K562 (cell line): ENCODE results near the gene TMEM107. TPM values are rescaled to one million over a fixed set of nuclear protein-coding genes. Genes with fewer than 3 reads are reported as not detected.
A peak's percentile ranks its signal among the peaks of the same experiment; 100 is the strongest.

Experiments
- BMI1 ChIP-seq: fragments of 150-350 bp; IDR thresholded peaks from 2 replicates; pipeline ENCODE4 v1.6.1; 2014; ENCODE audit warnings: low read length
- CHD4 ChIP-seq: fragments of 200-600 bp; sonication (generic); IDR thresholded peaks from 3 replicates; pipeline ENCODE4 v1.6.1; 2012; ENCODE audit warnings: low read depth, mild to moderate bottlenecking, mixed read lengths, low read length, inconsistent platforms; ENCODE audit not compliant: insufficient read depth, insufficient replicate concordance, poor library complexity, severe bottlenecking
- HDAC6 ChIP-seq: IDR thresholded peaks from 2 replicates; pipeline ENCODE4 v1.6.1; 2012; ENCODE audit warnings: low read depth, mild to moderate bottlenecking, control low read depth, inconsistent platforms, low read length, moderate library complexity
- ILK ChIP-seq: fragments of 450-650 bp; IDR thresholded peaks from 2 replicates; pipeline ENCODE4 v1.6.1; 2016; ENCODE audit warnings: missing genetic modification characterization, low read depth, mild to moderate bottlenecking, missing compliant biosample characterization, moderate library complexity, borderline replicate concordance
- KAT8 ChIP-seq: fragments of 450-650 bp; IDR thresholded peaks from 2 replicates; pipeline ENCODE4 v1.6.1; 2016; ENCODE audit warnings: low read depth, mild to moderate bottlenecking
- MCM7 ChIP-seq, 2 experiments: fragments of 450-650 bp; IDR thresholded peaks; 2 replicates each; pipeline ENCODE4 v1.6.1; 2016 to 2018
- NBN ChIP-seq: fragments of 450-650 bp; IDR thresholded peaks from 2 replicates; pipeline ENCODE4 v1.6.1; 2016; ENCODE audit warnings: low read depth, mild to moderate bottlenecking
- STAG1 ChIP-seq: sonication (generic); formaldehyde crosslinking; IDR thresholded peaks from 2 replicates; pipeline ENCODE4 v1.5.0; 2020; ENCODE audit warnings: missing genetic modification reagents, borderline replicate concordance
- TAF15 ChIP-seq: fragments of 200-400 bp; formaldehyde crosslinking; IDR thresholded peaks from 2 replicates; pipeline ENCODE4 v1.6.1; 2017; ENCODE audit warnings: mild to moderate bottlenecking, low read depth, low read length, moderate library complexity
- YBX1 ChIP-seq: fragments of 450-650 bp; IDR thresholded peaks from 2 replicates; pipeline ENCODE4 v1.7.1; 2016; ENCODE audit warnings: mild to moderate bottlenecking
- ZNF444 ChIP-seq: fragments of 250-450 bp; sonication (Bioruptor Pico); IDR thresholded peaks from 2 replicates; pipeline ENCODE4 v1.4.0; 2020; ENCODE audit warnings: mild to moderate bottlenecking, moderate library complexity
- ZNF507 ChIP-seq: conservative IDR thresholded peaks from 2 replicates; pipeline ENCODE4 v1.6.1; 2017; ENCODE audit warnings: missing genetic modification characterization, missing compliant biosample characterization
- ZNF668 ChIP-seq: fragments of 250-450 bp; sonication (Bioruptor Pico); IDR thresholded peaks from 2 replicates; pipeline ENCODE4 v1.8.0; 2022; ENCODE audit warnings: mild to moderate bottlenecking, inconsistent platforms
- ZNF764 ChIP-seq: fragments of 250-450 bp; sonication (Bioruptor Pico); IDR thresholded peaks from 2 replicates; pipeline ENCODE4 v1.4.0; 2020; ENCODE audit warnings: low read depth, mild to moderate bottlenecking, moderate library complexity
- polyA plus RNA-seq, 8 experiments: library from polyadenylated mRNA; depleted of rRNA in 4 of 8; stranded (reverse) in 5 of 8; unstranded in 3 of 8; fragments of >200 nt; fragmentation: Nextera tagmentation in 2 of 8; fragmentation: Illumina TruSeq in 1 of 8; extraction: Ambion mirVana in 2 of 8; extraction: Trizol in 1 of 8; gene quantifications; 2 replicates each; pipeline versions ENCODE4 v1.2.1 to v1.2.3, GENCODE V29; 2011 to 2014; ENCODE audit warnings: inconsistent platforms in 1 of 8, missing spikeins in 1 of 8
- total RNA-seq, 7 experiments: library from RNA; depleted of rRNA in 6 of 7; stranded (reverse); fragments of >200 nt in 6 of 7; fragmentation: Illumina TruSeq in 2 of 7; extraction: Trizol in 2 of 7; gene quantifications; 2 replicates each; pipeline versions ENCODE4 v1.2.1 to v1.2.3, GENCODE V29; 2011 to 2021; ENCODE audit warnings: low replicate concordance in 1 of 7
- TF ChIP-seq, protein P1 (sequence below): fragments of 250-450 bp; sonication (Bioruptor Pico); IDR thresholded peaks from 2 replicates; pipeline ENCODE4 v1.8.0; 2022; ENCODE audit warnings: inconsistent platforms, mild to moderate bottlenecking, moderate library complexity, borderline replicate concordance
- TF ChIP-seq, protein P2 (sequence below): IDR thresholded peaks from 3 replicates; pipeline ENCODE4 v1.6.1; 2011; ENCODE audit warnings: borderline replicate concordance, mild to moderate bottlenecking; ENCODE audit not compliant: insufficient read length, insufficient read depth
- TF ChIP-seq, protein P3 (sequence below), 2 experiments: fragments of 450-650 bp; IDR thresholded peaks; 2 replicates each; pipeline ENCODE4 v1.6.1; 2016; ENCODE audit warnings: mild to moderate bottlenecking in 2 of 2, borderline replicate concordance in 1 of 2, low read depth in 1 of 2, moderate library complexity in 1 of 2

Gene TMEM107
- total and polyA plus RNA-seq, 9 of the 15 experiments (the other 6 are each of a cell fraction or from before 2014, with no cell fraction given) = 7.1 to 26.2 (median 16.9) TPM

- TF ChIP-seq, protein P1, sequence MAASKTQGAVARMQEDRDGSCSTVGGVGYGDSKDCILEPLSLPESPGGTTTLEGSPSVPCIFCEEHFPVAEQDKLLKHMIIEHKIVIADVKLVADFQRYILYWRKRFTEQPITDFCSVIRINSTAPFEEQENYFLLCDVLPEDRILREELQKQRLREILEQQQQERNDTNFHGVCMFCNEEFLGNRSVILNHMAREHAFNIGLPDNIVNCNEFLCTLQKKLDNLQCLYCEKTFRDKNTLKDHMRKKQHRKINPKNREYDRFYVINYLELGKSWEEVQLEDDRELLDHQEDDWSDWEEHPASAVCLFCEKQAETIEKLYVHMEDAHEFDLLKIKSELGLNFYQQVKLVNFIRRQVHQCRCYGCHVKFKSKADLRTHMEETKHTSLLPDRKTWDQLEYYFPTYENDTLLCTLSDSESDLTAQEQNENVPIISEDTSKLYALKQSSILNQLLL (CRISPR knock-in tag) = no peak
- TF ChIP-seq BMI1 = no peak
- TF ChIP-seq, protein P2, sequence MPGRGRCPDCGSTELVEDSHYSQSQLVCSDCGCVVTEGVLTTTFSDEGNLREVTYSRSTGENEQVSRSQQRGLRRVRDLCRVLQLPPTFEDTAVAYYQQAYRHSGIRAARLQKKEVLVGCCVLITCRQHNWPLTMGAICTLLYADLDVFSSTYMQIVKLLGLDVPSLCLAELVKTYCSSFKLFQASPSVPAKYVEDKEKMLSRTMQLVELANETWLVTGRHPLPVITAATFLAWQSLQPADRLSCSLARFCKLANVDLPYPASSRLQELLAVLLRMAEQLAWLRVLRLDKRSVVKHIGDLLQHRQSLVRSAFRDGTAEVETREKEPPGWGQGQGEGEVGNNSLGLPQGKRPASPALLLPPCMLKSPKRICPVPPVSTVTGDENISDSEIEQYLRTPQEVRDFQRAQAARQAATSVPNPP = no peak
- no peak for TF ChIP-seq ZNF507 (tag)
- TF ChIP-seq NBN = 0 out of 2 replicates have a peak, but pooled peaks have one; percentile 21
- no peak for TF ChIP-seq KAT8
- TF ChIP-seq ZNF444 (CRISPR knock-in tag) = no peak
- no peak for TF ChIP-seq TAF15
- TF ChIP-seq HDAC6 = no peak
- TF ChIP-seq ZNF668 = no peak
- no peak for TF ChIP-seq YBX1
- no peak for TF ChIP-seq MCM7 (IDR thresholded peaks at IDR 0.05)
- TF ChIP-seq, protein P3, sequence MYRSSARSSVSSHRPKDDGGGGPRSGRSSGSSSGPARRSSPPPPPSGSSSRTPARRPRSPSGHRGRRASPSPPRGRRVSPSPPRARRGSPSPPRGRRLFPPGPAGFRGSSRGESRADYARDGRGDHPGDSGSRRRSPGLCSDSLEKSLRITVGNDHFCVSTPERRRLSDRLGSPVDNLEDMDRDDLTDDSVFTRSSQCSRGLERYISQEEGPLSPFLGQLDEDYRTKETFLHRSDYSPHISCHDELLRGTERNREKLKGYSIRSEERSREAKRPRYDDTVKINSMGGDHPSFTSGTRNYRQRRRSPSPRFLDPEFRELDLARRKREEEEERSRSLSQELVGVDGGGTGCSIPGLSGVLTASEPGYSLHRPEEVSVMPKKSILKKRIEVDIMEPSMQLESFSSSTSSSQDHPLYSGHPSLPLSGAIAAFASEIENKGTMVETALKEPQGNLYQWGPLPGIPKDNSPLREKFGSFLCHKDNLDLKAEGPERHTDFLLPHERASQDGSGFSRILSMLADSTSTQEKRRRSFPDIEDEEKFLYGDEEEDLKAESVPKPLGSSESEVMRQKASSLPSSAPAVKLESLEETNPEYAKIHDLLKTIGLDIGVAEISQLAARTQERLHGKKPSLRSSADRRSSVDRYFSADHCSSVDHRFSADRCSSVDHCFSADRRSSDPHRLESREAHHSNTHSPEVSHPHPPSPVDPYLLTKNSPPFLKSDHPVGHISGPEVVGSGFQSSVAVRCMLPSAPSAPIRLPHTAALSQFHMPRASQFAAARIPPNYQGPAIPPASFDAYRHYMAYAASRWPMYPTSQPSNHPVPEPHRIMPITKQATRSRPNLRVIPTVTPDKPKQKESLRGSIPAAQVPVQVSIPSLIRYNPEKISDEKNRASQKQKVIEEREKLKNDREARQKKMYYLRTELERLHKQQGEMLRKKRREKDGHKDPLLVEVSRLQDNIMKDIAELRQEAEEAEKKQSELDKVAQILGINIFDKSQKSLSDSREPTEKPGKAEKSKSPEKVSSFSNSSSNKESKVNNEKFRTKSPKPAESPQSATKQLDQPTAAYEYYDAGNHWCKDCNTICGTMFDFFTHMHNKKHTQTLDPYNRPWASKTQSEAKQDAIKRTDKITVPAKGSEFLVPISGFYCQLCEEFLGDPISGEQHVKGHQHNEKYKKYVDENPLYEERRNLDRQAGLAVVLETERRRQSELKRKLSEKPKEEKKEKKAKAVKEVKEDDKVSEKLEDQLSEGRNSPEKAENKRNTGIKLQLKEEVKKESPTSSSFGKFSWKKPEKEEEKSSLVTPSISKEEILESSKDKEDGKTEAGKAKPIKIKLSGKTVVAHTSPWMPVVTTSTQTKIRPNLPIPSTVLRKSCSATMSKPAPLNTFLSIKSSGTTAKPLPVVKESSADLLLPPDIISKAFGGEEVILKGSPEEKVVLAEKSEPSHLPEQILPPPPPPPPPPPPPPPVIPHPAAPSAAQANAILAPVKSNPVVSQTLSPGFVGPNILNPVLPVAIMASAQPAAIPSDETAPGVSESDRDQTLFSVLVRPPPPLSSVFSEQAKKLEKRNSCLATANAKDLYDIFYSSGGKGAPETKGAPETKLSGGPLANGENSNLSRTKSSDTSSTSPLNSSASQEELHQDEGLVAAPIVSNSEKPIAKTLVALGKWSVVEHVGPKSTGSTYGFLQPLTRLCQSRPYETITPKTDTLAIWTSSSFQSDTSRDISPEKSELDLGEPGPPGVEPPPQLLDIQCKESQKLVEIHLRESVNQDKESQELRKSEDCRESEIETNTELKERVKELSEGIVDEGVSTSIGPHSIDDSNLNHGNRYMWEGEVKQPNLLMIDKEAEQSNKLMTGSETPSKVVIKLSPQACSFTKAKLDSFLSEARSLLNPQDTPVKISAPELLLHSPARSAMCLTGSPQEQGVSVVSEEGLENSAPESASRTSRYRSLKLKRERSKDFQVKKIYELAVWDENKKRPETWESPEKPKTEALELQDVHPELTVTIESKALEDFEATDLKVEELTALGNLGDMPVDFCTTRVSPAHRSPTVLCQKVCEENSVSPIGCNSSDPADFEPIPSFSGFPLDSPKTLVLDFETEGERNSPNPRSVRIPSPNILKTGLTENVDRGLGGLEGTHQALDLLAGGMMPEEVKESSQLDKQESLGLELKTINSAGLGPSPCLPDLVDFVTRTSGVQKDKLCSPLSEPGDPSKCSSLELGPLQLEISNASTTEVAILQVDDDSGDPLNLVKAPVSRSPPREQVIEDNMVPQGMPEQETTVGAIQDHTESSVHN (IDR thresholded peaks at IDR 0.05; ENCODE audit: borderline replicate concordance in 1 of 2, low read depth in 1 of 2) = no peak
- TF ChIP-seq ILK (tag) = no peak
- TF ChIP-seq CHD4 = no peak
- no peak for TF ChIP-seq ZNF764 (CRISPR knock-in tag)
- no peak for TF ChIP-seq STAG1 (CRISPR knock-in tag)
These were observed 34.0 kb upstream of the TMEM107 start, which contains the start of gene AURKB (continued) for GRCh38 chr17:8209907-8210760.
